ENCODE measurements around the gene EGF.

EGF gene

GRCh38 chr4:109913596-109914241 lies 1.0 kb downstream of the EGF start:
- H3K4me3 ChIP-seq (ENCODE audit: low read depth, low read length, poor library complexity, severe bottlenecking) = no peak overlapping the region
- H3K9ac ChIP-seq (ENCODE audit: low read length) = no peak overlapping the region
- TF ChIP-seq EZH2 (IDR thresholded peaks at IDR 0.05; ENCODE audit: borderline replicate concordance, low read length) (no peak), CTCF (IDR thresholded peaks at IDR 0.05; ENCODE audit: low read length) (no peak)
- H3K27me3 ChIP-seq (ENCODE audit: insufficient read depth, low read length) = no peaks in the 10 kb centered on the region
- H4K20me1 ChIP-seq (ENCODE audit: insufficient read depth, low read length) = no peaks in the 10 kb centered on the region
- no peaks in the 10 kb centered on the region for H3K9me2 ChIP-seq (ENCODE audit: low read depth, low read length)
- no peaks in the 10 kb centered on the region for H3F3A ChIP-seq (ENCODE audit: insufficient read depth, low read length)
- H3K79me2 ChIP-seq (ENCODE audit: insufficient read depth, low read length) = no peaks in the 10 kb centered on the region
- no peak overlapping the region for H3K4me2 ChIP-seq (ENCODE audit: low read length)
- H3K27ac ChIP-seq (ENCODE audit: low read depth, low read length, poor library complexity, severe bottlenecking) = no peak overlapping the region
- no peaks in the 10 kb centered on the region for H3K4me1 ChIP-seq (ENCODE audit: insufficient read depth, low read length, severe bottlenecking)
- no peak overlapping the region for H2AFZ ChIP-seq (ENCODE audit: low read length)
- H3K9me3 ChIP-seq (ENCODE audit: low read length) = no peaks in the 10 kb centered on the region
- no peaks in the 10 kb centered on the region for H3K36me3 ChIP-seq (ENCODE audit: insufficient read depth, low read length)

- Histone ChIP-seq H3K4me1 (ENCODE audit: insufficient read depth, low read length, severe bottlenecking) (no peaks in the 10 kb centered on the region), H4K20me1 (ENCODE audit: insufficient read depth, low read length) (no peaks in the 10 kb centered on the region), H2AFZ (ENCODE audit: low read length) (no peak overlapping the region), H3K4me3 (ENCODE audit: low read depth, low read length, poor library complexity, severe bottlenecking) (no peak overlapping the region), H3K9me2 (ENCODE audit: low read depth, low read length) (no peaks in the 10 kb centered on the region), H3K4me2 (ENCODE audit: low read length) (no peak overlapping the region), H3K36me3 (ENCODE audit: insufficient read depth, low read length) (no peaks in the 10 kb centered on the region), H3K9me3 (ENCODE audit: low read length) (no peaks in the 10 kb centered on the region), H3K27ac (ENCODE audit: low read depth, low read length, poor library complexity, severe bottlenecking) (no peak overlapping the region), H3K9ac (ENCODE audit: low read length) (no peak overlapping the region), H3K27me3 (ENCODE audit: insufficient read depth, low read length) (no peaks in the 10 kb centered on the region), H3K79me2 (ENCODE audit: insufficient read depth, low read length) (no peaks in the 10 kb centered on the region), H3F3A (ENCODE audit: insufficient read depth, low read length) (no peaks in the 10 kb centered on the region)
- TF ChIP-seq EZH2 (IDR thresholded peaks at IDR 0.05; ENCODE audit: borderline replicate concordance, low read length) = no peak
- TF ChIP-seq CTCF (IDR thresholded peaks at IDR 0.05; ENCODE audit: low read length) = no peak
These were observed 1.6 kb downstream of the EGF start for GRCh38 chr4:109914322-109914721.

GRCh38 chr4:109915385-109916026 lies 2.8 kb downstream of the EGF start:
- no peaks in the 10 kb centered on the region for H3K4me1 ChIP-seq (ENCODE audit: insufficient read depth, low read length, severe bottlenecking)
- no peaks in the 10 kb centered on the region for H3K9me2 ChIP-seq (ENCODE audit: low read depth, low read length)
- no peak overlapping the region for H3K4me2 ChIP-seq (ENCODE audit: low read length)
- no peak overlapping the region for H3K9ac ChIP-seq (ENCODE audit: low read length)
- no peak overlapping the region for H3K4me3 ChIP-seq (ENCODE audit: low read depth, low read length, poor library complexity, severe bottlenecking)
- H2AFZ ChIP-seq (ENCODE audit: low read length) = no peak overlapping the region
- TF ChIP-seq CTCF (IDR thresholded peaks at IDR 0.05; ENCODE audit: low read length) = no peak
- no peak for TF ChIP-seq EZH2 (IDR thresholded peaks at IDR 0.05; ENCODE audit: borderline replicate concordance, low read length)
- no peaks in the 10 kb centered on the region for H3K36me3 ChIP-seq (ENCODE audit: insufficient read depth, low read length)
- no peaks in the 10 kb centered on the region for H3K27me3 ChIP-seq (ENCODE audit: insufficient read depth, low read length)
- no peaks in the 10 kb centered on the region for H3K79me2 ChIP-seq (ENCODE audit: insufficient read depth, low read length)
- H3K9me3 ChIP-seq (ENCODE audit: low read length) = no peaks in the 10 kb centered on the region
- no peaks in the 10 kb centered on the region for H3F3A ChIP-seq (ENCODE audit: insufficient read depth, low read length)
- H3K27ac ChIP-seq (ENCODE audit: low read depth, low read length, poor library complexity, severe bottlenecking) = no peak overlapping the region
- H4K20me1 ChIP-seq (ENCODE audit: insufficient read depth, low read length) = no peaks in the 10 kb centered on the region

All from OCI-LY1 (cell line).